ENCODE results near the gene B3GLCT. TPM values are rescaled to one million over a fixed set of nuclear protein-coding genes. Genes with fewer than 3 reads are reported as not detected.

Gene B3GLCT
- total RNA-seq, 1 donor from 2014 or later = 3.0 TPM

- H3K9me3 Mint-ChIP-seq = no peaks in the 10 kb centered on the region
- ChIA-PET POLR2A (no interaction called here), CTCF (interaction anchor here (0.6 to 3.5 kb wide), 11 partner anchors 9 to 663 kb away, joined by 3 to 37 read pairs (median 3); no protein-coding TSS in a partner anchor)
- no peak overlapping the region for H3K4me3 Mint-ChIP-seq
- DNase-seq (no peak), ATAC-seq (ENCODE audit: low read depth) (no peak)
- no peaks in the 10 kb centered on the region for H3K27me3 Mint-ChIP-seq
- TF ChIP-seq, protein P1, sequence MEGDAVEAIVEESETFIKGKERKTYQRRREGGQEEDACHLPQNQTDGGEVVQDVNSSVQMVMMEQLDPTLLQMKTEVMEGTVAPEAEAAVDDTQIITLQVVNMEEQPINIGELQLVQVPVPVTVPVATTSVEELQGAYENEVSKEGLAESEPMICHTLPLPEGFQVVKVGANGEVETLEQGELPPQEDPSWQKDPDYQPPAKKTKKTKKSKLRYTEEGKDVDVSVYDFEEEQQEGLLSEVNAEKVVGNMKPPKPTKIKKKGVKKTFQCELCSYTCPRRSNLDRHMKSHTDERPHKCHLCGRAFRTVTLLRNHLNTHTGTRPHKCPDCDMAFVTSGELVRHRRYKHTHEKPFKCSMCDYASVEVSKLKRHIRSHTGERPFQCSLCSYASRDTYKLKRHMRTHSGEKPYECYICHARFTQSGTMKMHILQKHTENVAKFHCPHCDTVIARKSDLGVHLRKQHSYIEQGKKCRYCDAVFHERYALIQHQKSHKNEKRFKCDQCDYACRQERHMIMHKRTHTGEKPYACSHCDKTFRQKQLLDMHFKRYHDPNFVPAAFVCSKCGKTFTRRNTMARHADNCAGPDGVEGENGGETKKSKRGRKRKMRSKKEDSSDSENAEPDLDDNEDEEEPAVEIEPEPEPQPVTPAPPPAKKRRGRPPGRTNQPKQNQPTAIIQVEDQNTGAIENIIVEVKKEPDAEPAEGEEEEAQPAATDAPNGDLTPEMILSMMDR (IDR thresholded peaks at IDR 0.05) = no peak
- no peaks in the 10 kb centered on the region for H3K36me3 Mint-ChIP-seq (ENCODE audit: low read depth)
- intact Hi-C loops (cut with micrococcal nuclease) = loop anchor here (1.0 to 5.0 kb wide), 3 partner anchors 171 to 506 kb away; no protein-coding TSS in a partner anchor
- no peak overlapping the region for H3K27ac Mint-ChIP-seq
- no peaks in the 10 kb centered on the region for H3K4me1 Mint-ChIP-seq
Measured at GRCh38 chr13:31236211-31236786, 36.5 kb downstream of the B3GLCT start.

GRCh38 chr13:31240921-31241320 lies 41.1 kb downstream of the B3GLCT start:
- H3K4me1 Mint-ChIP-seq = no peaks in the 10 kb centered on the region
- no peaks in the 10 kb centered on the region for H3K36me3 Mint-ChIP-seq (ENCODE audit: low read depth)
- no peaks in the 10 kb centered on the region for H3K27me3 Mint-ChIP-seq
- ATAC-seq (ENCODE audit: low read depth) (no peak), DNase-seq (no peak)
- ChIA-PET POLR2A (no interaction called here), CTCF (no interaction called here)
- intact Hi-C loops (cut with micrococcal nuclease) = no loop called here
- H3K4me3 Mint-ChIP-seq = no peak overlapping the region
- TF ChIP-seq, protein P1 (IDR thresholded peaks at IDR 0.05) = no peak
- H3K27ac Mint-ChIP-seq = no peak overlapping the region
- H3K9me3 Mint-ChIP-seq = no peaks in the 10 kb centered on the region

DNA sequence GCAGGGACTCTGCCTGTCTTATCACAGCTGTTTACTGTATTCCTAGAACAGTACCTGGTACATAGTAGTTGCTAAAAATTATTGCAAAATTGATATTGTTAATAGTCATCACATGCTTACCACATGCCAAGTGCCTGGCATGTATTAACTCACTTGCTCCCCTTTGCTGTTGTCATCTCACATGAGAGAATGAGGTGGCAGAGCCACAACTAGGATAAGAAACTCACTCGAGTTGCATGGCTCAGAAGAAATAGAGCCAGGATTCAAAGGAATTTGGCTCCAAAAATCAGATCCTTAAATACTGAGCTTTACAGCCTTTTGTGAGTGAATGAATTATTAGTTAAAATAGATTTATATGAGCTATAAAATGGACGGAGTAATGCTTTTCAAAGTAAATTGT lies 42.6 kb downstream of the B3GLCT start:
- intact Hi-C loops (cut with micrococcal nuclease) = no loop called here
- ChIA-PET POLR2A (no interaction called here), CTCF (no interaction called here)
- DNase-seq = no peak
- Mint-ChIP-seq H3K4me1 (no peaks in the 10 kb centered on the region), H3K4me3 (no peak overlapping the region), H3K27me3 (no peaks in the 10 kb centered on the region), H3K9me3 (no peaks in the 10 kb centered on the region), H3K27ac (no peak overlapping the region), H3K36me3 (ENCODE audit: low read depth) (no peaks in the 10 kb centered on the region)
- TF ChIP-seq, protein P1 (IDR thresholded peaks at IDR 0.05) = no peak
- ATAC-seq (ENCODE audit: low read depth) = no peak

DNA sequence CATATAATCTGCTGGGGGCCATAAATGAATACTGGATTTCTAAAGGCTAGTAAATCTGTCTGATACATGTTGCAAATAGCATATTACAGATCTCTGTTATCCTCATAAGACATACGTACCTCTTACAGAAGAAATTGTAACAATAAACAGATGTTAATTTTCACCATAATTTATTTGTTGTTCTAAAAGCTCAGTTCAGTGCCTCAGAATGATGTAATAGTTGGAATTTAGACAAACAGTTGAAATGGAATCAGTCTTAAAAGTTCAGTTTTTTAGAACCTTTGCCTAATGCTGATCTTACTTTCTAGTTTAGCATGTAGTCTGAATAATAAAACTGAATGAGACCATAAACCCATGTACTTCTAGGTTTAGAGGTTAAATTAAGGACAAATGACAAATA lies 43.1 kb downstream of the B3GLCT start:
- Mint-ChIP-seq H3K27me3 (no peaks in the 10 kb centered on the region), H3K4me1 (no peaks in the 10 kb centered on the region), H3K36me3 (ENCODE audit: low read depth) (no peaks in the 10 kb centered on the region), H3K4me3 (no peak overlapping the region), H3K27ac (no peak overlapping the region), H3K9me3 (no peaks in the 10 kb centered on the region)
- ChIA-PET POLR2A (no interaction called here), CTCF (no interaction called here)
- intact Hi-C loops (cut with micrococcal nuclease) = no loop called here
- ATAC-seq (ENCODE audit: low read depth) (no peak), DNase-seq (no peak)
- TF ChIP-seq, protein P1 (IDR thresholded peaks at IDR 0.05) = no peak

GRCh38 chr13:31245598-31246373 lies 46.0 kb downstream of the B3GLCT start:
- intact Hi-C loops (cut with micrococcal nuclease) = no loop called here
- Mint-ChIP-seq H3K9me3 (no peaks in the 10 kb centered on the region), H3K27me3 (no peaks in the 10 kb centered on the region), H3K36me3 (ENCODE audit: low read depth) (peaks cover 8% of the 10 kb centered on the region), H3K4me3 (no peak overlapping the region), H3K27ac (no peak overlapping the region), H3K4me1 (no peaks in the 10 kb centered on the region)
- ATAC-seq (ENCODE audit: low read depth) (no peak), DNase-seq (no peak)
- TF ChIP-seq, protein P1 (IDR thresholded peaks at IDR 0.05) = no peak
- POLR2A ChIA-PET = no interaction called here
- CTCF ChIA-PET = interaction anchor here (2.6 kb wide), 1 partner anchor 9 kb away, joined by 6 read pairs; no protein-coding TSS in a partner anchor

Data from activated B cell treated with CpG ODN at 0.5 μM for 24 hours (primary cell).